DND-41 (cell line): ENCODE measurements around the gene EPM2A.

Experiments
- ATAC-seq: fragments of 200-7000 bp; cut with Tn5 transposase; 3 replicates; pipeline ENCODE4 v1.9.1; 2021; ENCODE audit warnings: low read depth; ENCODE audit not compliant: insufficient read depth
- DNase-seq: peaks from one replicate; pipeline ENCODE4 v3.0.0-alpha.2; 2020
- H2AFZ ChIP-seq: 2 replicates; pipeline ENCODE4 v1.6.0; 2012; ENCODE audit warnings: low read depth, low read length
- H3K27ac ChIP-seq: 2 replicates; pipeline ENCODE4 v1.5.1; 2012; ENCODE audit warnings: low read length, inconsistent platforms
- H3K27me3 ChIP-seq: fragments of 200-600 bp; sonication (generic); 2 replicates; pipeline ENCODE4 v1.6.0; 2012; ENCODE audit warnings: low read length, mild to moderate bottlenecking, inconsistent platforms; ENCODE audit not compliant: insufficient read depth, poor library complexity
- H3K36me3 ChIP-seq: 2 replicates; pipeline ENCODE4 v1.5.1; 2012; ENCODE audit warnings: low read length, inconsistent platforms; ENCODE audit not compliant: insufficient read depth
- H3K4me1 ChIP-seq: 2 replicates; pipeline ENCODE4 v1.5.1; 2012; ENCODE audit warnings: mild to moderate bottlenecking, low read length; ENCODE audit not compliant: insufficient read depth
- H3K4me2 ChIP-seq: 2 replicates; pipeline ENCODE4 v1.6.0; 2012; ENCODE audit warnings: mild to moderate bottlenecking, moderate library complexity, low read length, inconsistent platforms; ENCODE audit not compliant: insufficient read depth
- H3K4me3 ChIP-seq, 2 experiments: fragments of 200-600 bp in 1 of 2; shearing (Covaris generic) in 1 of 2; 2 replicates each; pipeline ENCODE4 v1.5.1; 2012 to 2016; ENCODE audit warnings: inconsistent platforms in 2 of 2, low read length in 2 of 2, mild to moderate bottlenecking in 2 of 2, low read depth in 1 of 2, moderate library complexity in 1 of 2
- H3K79me2 ChIP-seq: 2 replicates; pipeline ENCODE4 v1.6.0; 2012; ENCODE audit warnings: low read length, inconsistent platforms; ENCODE audit not compliant: insufficient read depth
- H3K9ac ChIP-seq: 2 replicates; pipeline ENCODE4 v1.6.0; 2012; ENCODE audit warnings: low read depth, mild to moderate bottlenecking, inconsistent platforms, low read length, moderate library complexity
- H3K9me3 ChIP-seq: 2 replicates; pipeline ENCODE4 v1.5.1; 2012; ENCODE audit warnings: low read length, moderate library complexity, mild to moderate bottlenecking, inconsistent platforms; ENCODE audit not compliant: insufficient read depth, severe bottlenecking
- H4K20me1 ChIP-seq: 2 replicates; pipeline ENCODE4 v1.6.0; 2012; ENCODE audit warnings: low read length; ENCODE audit not compliant: insufficient read depth
- EZH2 ChIP-seq: IDR thresholded peaks from 3 replicates; pipeline ENCODE4 v1.6.1; 2012; ENCODE audit warnings: borderline replicate concordance, low read depth, mild to moderate bottlenecking, moderate library complexity, low read length, inconsistent platforms; ENCODE audit not compliant: severe bottlenecking
- TF ChIP-seq, protein P1 (sequence below): IDR thresholded peaks from 2 replicates; pipeline ENCODE4 v1.5.1; 2012; ENCODE audit warnings: borderline replicate concordance, low read length, moderate library complexity, mild to moderate bottlenecking; ENCODE audit not compliant: poor library complexity, severe bottlenecking; ENCODE audit errors: extremely low read depth

The EPM2A gene

DNA sequence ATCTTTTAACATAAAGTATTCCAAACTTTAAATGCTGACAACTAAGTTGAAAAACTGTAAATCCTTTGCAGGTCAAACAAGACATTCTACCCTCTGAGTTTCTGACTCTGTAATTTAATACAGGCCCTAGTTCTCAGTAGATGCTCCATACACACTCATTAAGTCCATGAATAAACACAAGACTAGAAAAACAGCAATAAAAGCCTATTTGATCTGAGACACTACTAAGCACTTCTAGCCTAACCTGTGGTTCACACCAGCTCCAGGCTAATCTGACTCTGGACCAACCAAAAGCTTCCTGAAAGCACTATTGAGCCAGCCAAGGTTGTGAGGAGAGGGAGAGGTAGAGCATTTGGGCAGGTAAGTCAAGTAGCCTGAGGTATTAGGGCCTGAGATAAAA is 103.9 kb downstream of the EPM2A start:
- DNase-seq (no peak), ATAC-seq (no peak)
- TF ChIP-seq EZH2: no peak
- TF ChIP-seq, protein P1, sequence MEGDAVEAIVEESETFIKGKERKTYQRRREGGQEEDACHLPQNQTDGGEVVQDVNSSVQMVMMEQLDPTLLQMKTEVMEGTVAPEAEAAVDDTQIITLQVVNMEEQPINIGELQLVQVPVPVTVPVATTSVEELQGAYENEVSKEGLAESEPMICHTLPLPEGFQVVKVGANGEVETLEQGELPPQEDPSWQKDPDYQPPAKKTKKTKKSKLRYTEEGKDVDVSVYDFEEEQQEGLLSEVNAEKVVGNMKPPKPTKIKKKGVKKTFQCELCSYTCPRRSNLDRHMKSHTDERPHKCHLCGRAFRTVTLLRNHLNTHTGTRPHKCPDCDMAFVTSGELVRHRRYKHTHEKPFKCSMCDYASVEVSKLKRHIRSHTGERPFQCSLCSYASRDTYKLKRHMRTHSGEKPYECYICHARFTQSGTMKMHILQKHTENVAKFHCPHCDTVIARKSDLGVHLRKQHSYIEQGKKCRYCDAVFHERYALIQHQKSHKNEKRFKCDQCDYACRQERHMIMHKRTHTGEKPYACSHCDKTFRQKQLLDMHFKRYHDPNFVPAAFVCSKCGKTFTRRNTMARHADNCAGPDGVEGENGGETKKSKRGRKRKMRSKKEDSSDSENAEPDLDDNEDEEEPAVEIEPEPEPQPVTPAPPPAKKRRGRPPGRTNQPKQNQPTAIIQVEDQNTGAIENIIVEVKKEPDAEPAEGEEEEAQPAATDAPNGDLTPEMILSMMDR: no peak
- Histone ChIP-seq H3K9ac (no peak overlapping the region), H3K4me1 (no peaks in the 10 kb centered on the region), H3K4me2 (no peak overlapping the region), H3K9me3 (no peaks in the 10 kb centered on the region), H3K27ac (no peak overlapping the region), H3K27me3 (no peaks in the 10 kb centered on the region), H4K20me1 (no peaks in the 10 kb centered on the region), H2AFZ (no peak overlapping the region), H3K36me3 (no peaks in the 10 kb centered on the region), H3K4me3 (no peak overlapping the region), H3K79me2 (no peaks in the 10 kb centered on the region)

DNA sequence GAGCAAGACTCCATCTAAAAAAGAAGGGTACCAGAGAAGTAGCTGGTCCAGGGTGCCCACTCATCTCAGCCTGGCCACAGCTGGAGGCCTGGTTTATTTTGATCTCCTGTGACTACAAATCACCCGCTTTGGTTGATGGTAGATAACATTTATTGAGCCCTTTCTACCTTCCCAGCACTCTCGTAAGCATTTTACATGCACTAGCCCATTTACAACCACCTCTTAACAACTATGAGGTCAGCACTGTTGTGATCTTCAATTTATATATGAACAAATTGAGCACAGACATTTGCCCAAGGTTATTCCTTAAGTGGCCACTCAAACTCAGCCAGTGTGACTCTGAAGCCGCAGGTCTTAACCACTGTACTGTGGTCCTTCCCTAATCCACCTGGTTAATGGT is 104.7 kb downstream of the EPM2A start:
- Histone ChIP-seq H3K4me2 (no peak overlapping the region), H3K9ac (no peak overlapping the region), H3K9me3 (no peaks in the 10 kb centered on the region), H3K79me2 (no peaks in the 10 kb centered on the region), H3K4me1 (no peaks in the 10 kb centered on the region), H2AFZ (no peak overlapping the region), H3K27me3 (no peaks in the 10 kb centered on the region), H3K27ac (no peak overlapping the region), H4K20me1 (no peaks in the 10 kb centered on the region), H3K36me3 (no peaks in the 10 kb centered on the region), H3K4me3 (no peak overlapping the region)
- DNase-seq (no peak), ATAC-seq (no peak)
- no peak for TF ChIP-seq EZH2
- TF ChIP-seq, protein P1: no peak

DNA sequence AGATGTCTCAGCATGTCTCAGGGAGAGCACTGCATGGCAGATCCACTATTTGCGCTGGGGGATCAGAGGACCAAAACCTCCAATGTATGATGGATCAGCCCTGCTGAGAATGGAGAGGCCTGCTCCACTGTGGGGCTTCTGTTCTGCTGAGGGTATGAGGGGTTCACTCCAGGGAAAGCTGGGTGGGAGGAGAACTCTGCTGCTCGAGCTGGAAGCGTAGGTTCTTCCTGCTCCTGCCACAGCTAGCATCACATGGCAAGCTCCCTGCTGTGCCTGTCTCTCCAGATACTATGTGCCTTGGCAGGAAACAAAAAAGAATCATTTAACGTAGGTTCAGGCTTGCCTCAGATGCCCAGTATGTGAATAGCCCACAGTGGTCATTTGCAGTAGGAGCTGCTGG is 105.8 kb downstream of the EPM2A start:
- ATAC-seq (no peak), DNase-seq (no peak)
- no peaks in the 10 kb centered on the region for H3K36me3 ChIP-seq
- H3K9ac ChIP-seq: no peak overlapping the region
- H3K4me2 ChIP-seq: no peak overlapping the region
- no peak overlapping the region for H3K4me3 ChIP-seq
- H3K27ac ChIP-seq: no peak overlapping the region
- H3K27me3 ChIP-seq: no peaks in the 10 kb centered on the region
- TF ChIP-seq EZH2: no peak
- TF ChIP-seq, protein P1: no peak
- no peak overlapping the region for H2AFZ ChIP-seq
- H3K4me1 ChIP-seq: no peaks in the 10 kb centered on the region
- no peaks in the 10 kb centered on the region for H3K79me2 ChIP-seq
- H3K9me3 ChIP-seq: no peaks in the 10 kb centered on the region
- H4K20me1 ChIP-seq: no peaks in the 10 kb centered on the region

DNA sequence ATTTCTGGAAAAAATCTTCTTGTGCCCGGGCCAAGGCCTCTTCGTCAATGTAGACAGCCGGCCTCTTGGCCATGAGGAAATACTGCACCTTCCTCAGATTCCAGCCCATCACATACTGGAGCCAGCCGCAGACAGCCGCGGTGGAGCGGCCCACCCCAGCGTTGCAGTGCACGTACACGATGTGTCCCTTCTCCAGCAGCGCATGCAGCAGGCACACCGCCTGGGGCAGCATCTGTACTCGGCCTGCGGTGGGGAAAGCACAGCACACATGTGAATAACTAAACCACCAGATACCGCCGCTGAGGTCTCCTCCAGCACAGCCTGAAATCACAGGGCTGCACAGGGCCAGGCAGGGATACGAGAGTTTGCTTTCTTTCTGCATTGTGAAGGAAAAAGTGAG is 107.9 kb downstream of the EPM2A start:
- no peak for DNase-seq
- no peak overlapping the region for H2AFZ ChIP-seq
- H3K4me2 ChIP-seq: no peak overlapping the region
- no peak for ATAC-seq
- no peaks in the 10 kb centered on the region for H4K20me1 ChIP-seq
- no peaks in the 10 kb centered on the region for H3K36me3 ChIP-seq
- no peaks in the 10 kb centered on the region for H3K4me1 ChIP-seq
- H3K27me3 ChIP-seq: no peaks in the 10 kb centered on the region
- H3K27ac ChIP-seq: no peak overlapping the region
- H3K9ac ChIP-seq: no peak overlapping the region
- no peaks in the 10 kb centered on the region for H3K9me3 ChIP-seq
- TF ChIP-seq EZH2: no peak
- TF ChIP-seq, protein P1: no peak
- no peak overlapping the region for H3K4me3 ChIP-seq
- no peaks in the 10 kb centered on the region for H3K79me2 ChIP-seq
